AG04450 (cell line): ENCODE measurements around the gene CTNNBL1. TPM values are rescaled to one million over a fixed set of nuclear protein-coding genes. Genes with fewer than 3 reads are reported as not detected.
A peak's percentile ranks its signal among the peaks of the same experiment; 100 is the strongest.

Experiments used
- CTCF ChIA-PET: fragments of 300-600, 350-600 bp; formaldehyde crosslinking; extraction: SDS; loops from one replicate; lab custom pipeline; 2022; ENCODE audit warnings: antibody characterized with exemption, inconsistent platforms; lab: Charles Lee
- POLR2A ChIA-PET: fragments of 350-600 bp; formaldehyde crosslinking; extraction: SDS; loops from one replicate; lab custom pipeline; 2021; ENCODE audit warnings: antibody characterized with exemption, inconsistent platforms; lab: Yijun Ruan, JAX
- DNase-seq: peaks from one replicate; pipeline ENCODE4 v3.0.0-alpha.2; 2011; ENCODE audit warnings: low read depth, low spot score
- H3K27ac ChIP-seq: one replicate; pipeline ENCODE4 v1.5.1; 2012; ENCODE audit warnings: low read depth, low read length, control low read depth
- H3K27me3 ChIP-seq: one replicate; pipeline ENCODE4 v1.6.0; 2012; ENCODE audit warnings: low read length; ENCODE audit not compliant: control insufficient read depth, insufficient read depth
- H3K4me3 ChIP-seq: 2 replicates; pipeline ENCODE4 v1.5.1; 2011; ENCODE audit warnings: mild to moderate bottlenecking, low read depth, low read length, control low read depth
- H3K9me3 ChIP-seq: 2 replicates; pipeline ENCODE4 v1.5.1; 2012; ENCODE audit warnings: low read length; ENCODE audit not compliant: control insufficient read depth, insufficient read depth
- CTCF ChIP-seq: IDR thresholded peaks from 2 replicates; pipeline ENCODE4 v1.5.1; 2011; ENCODE audit warnings: low read depth, low read length, control low read depth, inconsistent platforms
- polyA plus RNA-seq: library from polyadenylated mRNA; depleted of rRNA; stranded (reverse); fragments of >200 nt; gene quantifications from 2 replicates; pipeline ENCODE4 v1.2.3, GENCODE V29; 2011

The CTNNBL1 gene
- polyA plus RNA-seq, 1 experiment = 27.1 TPM

- TF ChIP-seq CTCF = no peak
- ChIA-PET CTCF (no interaction called here), POLR2A (no interaction called here)
These were observed 44.0 kb upstream of the CTNNBL1 start for GRCh38 chr20:37649676-37650370.

DNA sequence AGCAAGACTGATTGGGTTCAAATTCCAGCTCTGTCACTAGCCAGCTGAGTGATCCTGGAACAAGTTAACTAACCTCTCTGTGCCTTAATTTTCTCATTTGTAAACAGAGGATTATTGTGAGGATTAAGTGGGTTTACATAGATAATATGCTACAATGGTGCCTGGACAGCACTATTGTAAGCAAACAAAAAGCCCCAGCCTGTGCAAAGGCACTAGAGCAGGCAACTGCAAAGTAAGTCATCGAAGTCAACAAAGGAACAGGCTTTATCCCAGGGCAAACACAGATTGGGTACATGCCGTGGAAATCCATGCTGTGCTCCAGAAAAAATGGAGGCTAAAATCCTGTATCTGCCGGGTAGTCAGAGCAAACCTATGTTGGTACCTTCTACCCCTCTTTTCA is 43.2 kb upstream of the CTNNBL1 start:
- no peak for DNase-seq
- POLR2A ChIA-PET = no interaction called here
- H3K4me3 ChIP-seq = no peak overlapping the region
- TF ChIP-seq CTCF = no peak
- H3K9me3 ChIP-seq = no peaks in the 10 kb centered on the region
- CTCF ChIA-PET = no interaction called here
- peaks cover 15% of the 10 kb centered on the region for H3K27me3 ChIP-seq
- no peak overlapping the region for H3K27ac ChIP-seq

More at GRCh38 chr20:37649676-37650370, 44.0 kb upstream of the CTNNBL1 start:
- Histone ChIP-seq H3K27me3 (peaks cover 19% of the 10 kb centered on the region), H3K4me3 (no peak overlapping the region), H3K9me3 (no peaks in the 10 kb centered on the region), H3K27ac (no peak overlapping the region)
- no peak for DNase-seq

DNA sequence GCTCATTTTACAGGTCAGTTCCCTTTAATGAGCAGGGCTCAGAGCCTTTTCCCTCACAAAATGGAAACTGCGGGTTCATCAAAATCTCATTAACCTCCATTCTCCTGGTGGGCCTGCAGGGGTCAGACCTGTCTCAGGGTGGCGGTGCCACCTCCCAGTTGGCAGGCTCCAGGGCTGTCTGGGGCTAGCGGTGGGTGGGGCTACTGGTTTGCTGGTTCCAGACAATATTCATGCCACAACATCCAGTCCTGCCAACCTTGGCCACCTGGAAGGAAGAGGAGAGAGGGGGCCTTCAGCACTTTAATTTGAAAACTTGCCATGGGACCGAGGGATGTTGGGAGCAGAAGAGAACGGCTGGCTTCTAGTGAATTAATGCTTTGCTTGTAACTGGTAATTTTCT is 41.9 kb upstream of the CTNNBL1 start:
- Histone ChIP-seq H3K27ac (no peak overlapping the region), H3K9me3 (no peaks in the 10 kb centered on the region), H3K27me3 (peaks cover 15% of the 10 kb centered on the region), H3K4me3 (no peak overlapping the region)
- TF ChIP-seq CTCF = peak; percentile 24
- ChIA-PET CTCF (interaction anchor here (0.7 kb wide), 1 partner anchor 126 kb away, joined by 3 read pairs; no protein-coding TSS in a partner anchor), POLR2A (no interaction called here)
- no peak for DNase-seq

- TF ChIP-seq CTCF = no peak
- Histone ChIP-seq H3K27ac (no peak overlapping the region), H3K27me3 (peaks cover 14% of the 10 kb centered on the region), H3K9me3 (no peaks in the 10 kb centered on the region), H3K4me3 (no peak overlapping the region)
- CTCF ChIA-PET = no interaction called here
- POLR2A ChIA-PET = no interaction called here
- no peak for DNase-seq
These were observed 36.9 kb upstream of the CTNNBL1 start for GRCh38 chr20:37656945-37657344.

DNA sequence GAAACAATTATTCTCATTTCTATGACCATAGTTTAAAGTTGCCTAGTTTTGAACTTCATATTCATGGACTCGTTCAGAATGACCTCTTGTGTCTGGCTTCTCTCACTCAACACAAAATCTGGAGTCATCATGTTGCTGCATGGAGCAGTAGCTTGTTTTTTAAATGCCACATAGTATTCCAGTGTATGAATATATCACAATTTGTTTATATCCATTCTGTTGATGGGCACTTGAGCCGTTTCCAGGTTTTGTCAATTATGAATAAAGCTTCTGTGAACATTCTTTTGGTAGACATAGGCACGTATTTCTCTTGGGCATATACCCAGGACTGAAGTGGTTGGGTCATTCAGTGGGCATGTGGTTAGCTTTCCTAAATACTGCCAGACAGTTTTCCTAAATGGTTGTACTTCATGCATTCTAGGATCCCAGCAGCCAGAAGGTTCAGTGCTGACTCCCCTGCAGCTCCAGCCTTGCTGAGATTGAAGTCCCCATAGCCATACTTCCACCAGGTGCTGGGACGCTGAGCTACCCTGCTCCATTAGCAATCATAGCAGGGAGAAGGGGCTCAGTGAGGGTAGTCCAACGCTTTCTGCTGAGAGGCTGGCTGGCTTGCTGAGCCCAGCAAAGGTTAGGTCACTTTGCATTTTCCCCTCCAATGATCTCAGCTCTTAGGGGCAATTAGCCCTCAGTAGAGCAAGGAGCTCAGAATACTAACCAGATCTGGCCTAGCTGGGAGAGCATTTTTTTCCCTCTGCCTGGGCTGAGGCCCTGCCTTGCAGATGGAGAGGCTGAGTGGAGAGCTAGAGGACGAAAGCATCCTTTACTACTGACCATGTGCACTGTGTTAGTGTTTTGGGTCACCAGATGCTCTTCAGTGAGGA is 35.7 kb upstream of the CTNNBL1 start:
- TF ChIP-seq CTCF = no peak
- POLR2A ChIA-PET = no interaction called here

More for the DNA sequence above, 35.7 kb upstream of the CTNNBL1 start:
- CTCF ChIA-PET = interaction anchor here (0.7 to 1.1 kb wide), 2 partner anchors 94 to 514 kb away, joined by 3 read pairs; no protein-coding TSS in a partner anchor
- H3K27ac ChIP-seq = no peak overlapping the region
- H3K4me3 ChIP-seq = no peak overlapping the region
- no peaks in the 10 kb centered on the region for H3K9me3 ChIP-seq
- DNase-seq = no peak
- H3K27me3 ChIP-seq = peaks cover 10% of the 10 kb centered on the region
